ENCODE results near the gene IER3IP1.

DNA sequence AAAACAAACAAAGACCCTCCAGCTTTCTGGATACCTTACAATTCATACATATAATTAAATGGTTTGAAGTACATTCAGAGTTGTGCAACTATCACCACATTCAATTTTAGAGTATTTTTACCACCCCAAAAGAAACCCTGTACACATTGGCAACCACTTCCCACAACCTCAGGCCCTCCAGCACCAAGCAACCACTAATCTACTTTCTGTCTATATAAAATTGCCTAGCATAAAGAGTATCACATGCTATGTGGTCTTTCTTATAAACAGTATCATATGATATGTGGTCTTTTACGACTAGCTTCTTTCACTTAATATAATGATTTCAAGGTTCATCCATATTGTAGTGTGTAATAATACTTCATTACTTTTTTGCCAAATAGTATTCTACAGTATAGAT lies 7.3 kb downstream of the IER3IP1 start:
- TF ChIP-seq, protein P1, sequence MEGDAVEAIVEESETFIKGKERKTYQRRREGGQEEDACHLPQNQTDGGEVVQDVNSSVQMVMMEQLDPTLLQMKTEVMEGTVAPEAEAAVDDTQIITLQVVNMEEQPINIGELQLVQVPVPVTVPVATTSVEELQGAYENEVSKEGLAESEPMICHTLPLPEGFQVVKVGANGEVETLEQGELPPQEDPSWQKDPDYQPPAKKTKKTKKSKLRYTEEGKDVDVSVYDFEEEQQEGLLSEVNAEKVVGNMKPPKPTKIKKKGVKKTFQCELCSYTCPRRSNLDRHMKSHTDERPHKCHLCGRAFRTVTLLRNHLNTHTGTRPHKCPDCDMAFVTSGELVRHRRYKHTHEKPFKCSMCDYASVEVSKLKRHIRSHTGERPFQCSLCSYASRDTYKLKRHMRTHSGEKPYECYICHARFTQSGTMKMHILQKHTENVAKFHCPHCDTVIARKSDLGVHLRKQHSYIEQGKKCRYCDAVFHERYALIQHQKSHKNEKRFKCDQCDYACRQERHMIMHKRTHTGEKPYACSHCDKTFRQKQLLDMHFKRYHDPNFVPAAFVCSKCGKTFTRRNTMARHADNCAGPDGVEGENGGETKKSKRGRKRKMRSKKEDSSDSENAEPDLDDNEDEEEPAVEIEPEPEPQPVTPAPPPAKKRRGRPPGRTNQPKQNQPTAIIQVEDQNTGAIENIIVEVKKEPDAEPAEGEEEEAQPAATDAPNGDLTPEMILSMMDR (IDR thresholded peaks at IDR 0.05; ENCODE audit: borderline replicate concordance, extremely low read depth, low read length, poor library complexity, severe bottlenecking): no peak
- TF ChIP-seq EZH2 (IDR thresholded peaks at IDR 0.05; ENCODE audit: borderline replicate concordance, low read depth, low read length, severe bottlenecking): no peak
